Measurements from ENCODE around the gene CDH13. TPM values are rescaled to one million over a fixed set of nuclear protein-coding genes. Genes with fewer than 3 reads are reported as not detected.

The CDH13 gene
- total RNA-seq, 1 experiment from 2014 or later: 49.3 TPM

- peak overlapping the region; percentile 7 for H3K4me3 Mint-ChIP-seq (ENCODE audit: unreplicated experiment)
- intact Hi-C loops (cut with micrococcal nuclease): loop anchor here (5.0 kb wide), 1 partner anchor 48 kb away; no protein-coding TSS in a partner anchor
- no peaks in the 10 kb centered on the region for H3K27me3 Mint-ChIP-seq (ENCODE audit: insufficient read depth, unreplicated experiment)
- ChIA-PET POLR2A (interaction anchor here (0.7 to 2.3 kb wide), 5 partner anchors 10 to 99 kb away, joined by 3 to 6 read pairs (median 3); no protein-coding TSS in a partner anchor), CTCF (interaction anchor here (0.6 to 1.5 kb wide), 5 partner anchors 9 to 437 kb away, joined by 3 to 5 read pairs (median 3); no protein-coding TSS in a partner anchor)
- peak; percentile 87 for DNase-seq (ENCODE audit: unreplicated experiment)
- no peaks in the 10 kb centered on the region for H3K9me3 Mint-ChIP-seq (ENCODE audit: unreplicated experiment)
- H3K27ac Mint-ChIP-seq (ENCODE audit: low read depth, unreplicated experiment): peak overlapping the region; percentile 96
- H3K4me1 Mint-ChIP-seq (ENCODE audit: insufficient read depth, unreplicated experiment): peaks cover 27% of the 10 kb centered on the region
- H3K36me3 Mint-ChIP-seq (ENCODE audit: insufficient read depth, unreplicated experiment): peaks cover 6% of the 10 kb centered on the region
- no peak for TF ChIP-seq CTCF (IDR thresholded peaks at IDR 0.05; ENCODE audit: unreplicated experiment)
- BruUV-seq (replicated peaks): TSS peak; percentile 49
These were observed 73.1 kb downstream of the CDH13 start for GRCh38 chr16:82699711-82700495.

- DNase-seq (ENCODE audit: unreplicated experiment): peak; percentile 11
- peaks cover 6% of the 10 kb centered on the region for H3K36me3 Mint-ChIP-seq (ENCODE audit: insufficient read depth, unreplicated experiment)
- BruUV-seq (replicated peaks): no TSS peak
- intact Hi-C loops (cut with micrococcal nuclease): no loop called here
- no peaks in the 10 kb centered on the region for H3K27me3 Mint-ChIP-seq (ENCODE audit: insufficient read depth, unreplicated experiment)
- no peak overlapping the region for H3K4me3 Mint-ChIP-seq (ENCODE audit: unreplicated experiment)
- CTCF ChIA-PET: interaction anchor here (0.6 to 1.5 kb wide), 3 partner anchors 8 to 438 kb away, joined by 3 to 5 read pairs (median 3); no protein-coding TSS in a partner anchor
- no peaks in the 10 kb centered on the region for H3K9me3 Mint-ChIP-seq (ENCODE audit: unreplicated experiment)
- peak overlapping the region; percentile 96 for H3K27ac Mint-ChIP-seq (ENCODE audit: low read depth, unreplicated experiment)
- TF ChIP-seq CTCF (IDR thresholded peaks at IDR 0.05; ENCODE audit: unreplicated experiment): no peak
- POLR2A ChIA-PET: interaction anchor here (0.7 to 0.9 kb wide), 2 partner anchors 11 to 30 kb away, joined by 3 to 4 read pairs; no protein-coding TSS in a partner anchor
- H3K4me1 Mint-ChIP-seq (ENCODE audit: insufficient read depth, unreplicated experiment): peaks cover 25% of the 10 kb centered on the region
These were observed 73.9 kb downstream of the CDH13 start for GRCh38 chr16:82700541-82701235.

- Mint-ChIP-seq H3K27me3 (ENCODE audit: insufficient read depth, unreplicated experiment) (no peaks in the 10 kb centered on the region), H3K9me3 (ENCODE audit: unreplicated experiment) (no peaks in the 10 kb centered on the region), H3K4me3 (ENCODE audit: unreplicated experiment) (peak overlapping the region; percentile 3), H3K36me3 (ENCODE audit: insufficient read depth, unreplicated experiment) (peaks cover 6% of the 10 kb centered on the region), H3K4me1 (ENCODE audit: insufficient read depth, unreplicated experiment) (peaks cover 25% of the 10 kb centered on the region), H3K27ac (ENCODE audit: low read depth, unreplicated experiment) (peak overlapping the region; percentile 96)
- intact Hi-C loops (cut with micrococcal nuclease): no loop called here
- ChIA-PET POLR2A (interaction anchor here (0.7 kb wide), 1 partner anchor 29 kb away, joined by 4 read pairs; no protein-coding TSS in a partner anchor), CTCF (no interaction called here)
- DNase-seq (ENCODE audit: unreplicated experiment): no peak
- no TSS peak for BruUV-seq (replicated peaks)
- no peak for TF ChIP-seq CTCF (IDR thresholded peaks at IDR 0.05; ENCODE audit: unreplicated experiment)
These were observed 74.7 kb downstream of the CDH13 start for GRCh38 chr16:82701442-82701955.

GRCh38 chr16:82703161-82703560 lies 76.4 kb downstream of the CDH13 start:
- no peaks in the 10 kb centered on the region for H3K27me3 Mint-ChIP-seq (ENCODE audit: insufficient read depth, unreplicated experiment)

More at GRCh38 chr16:82703161-82703560, 76.4 kb downstream of the CDH13 start:
- no peak overlapping the region for H3K4me3 Mint-ChIP-seq (ENCODE audit: unreplicated experiment)
- intact Hi-C loops (cut with micrococcal nuclease): no loop called here
- POLR2A ChIA-PET: no interaction called here
- H3K36me3 Mint-ChIP-seq (ENCODE audit: insufficient read depth, unreplicated experiment): peaks cover 6% of the 10 kb centered on the region
- no TSS peak for BruUV-seq (replicated peaks)
- no peaks in the 10 kb centered on the region for H3K9me3 Mint-ChIP-seq (ENCODE audit: unreplicated experiment)
- H3K4me1 Mint-ChIP-seq (ENCODE audit: insufficient read depth, unreplicated experiment): peaks cover 25% of the 10 kb centered on the region
- no peak for DNase-seq (ENCODE audit: unreplicated experiment)
- no peak overlapping the region for H3K27ac Mint-ChIP-seq (ENCODE audit: low read depth, unreplicated experiment)
- CTCF ChIA-PET: interaction anchor here (0.6 to 0.7 kb wide), 3 partner anchors 17 to 95 kb away, joined by 3 read pairs; no protein-coding TSS in a partner anchor
- no peak for TF ChIP-seq CTCF (IDR thresholded peaks at IDR 0.05; ENCODE audit: unreplicated experiment)

Data from MCF 10A (cell line).